HL-60 (cell line): ENCODE measurements around the gene PCDH15.

Experiments
- CTCF ChIP-seq: IDR thresholded peaks from one replicate; pipeline ENCODE4 v1.5.1; 2011; ENCODE audit warnings: low read length, control low read depth, inconsistent platforms; ENCODE audit not compliant: insufficient read depth
- GABPA ChIP-seq: IDR thresholded peaks from 2 replicates; pipeline ENCODE4 v1.6.1; 2012; ENCODE audit warnings: low read depth
- POLR2AphosphoS5 ChIP-seq: IDR thresholded peaks from 2 replicates; pipeline ENCODE4 v1.6.1; 2012; ENCODE audit warnings: low read depth
- REST ChIP-seq: IDR thresholded peaks from 2 replicates; pipeline ENCODE4 v1.6.1; 2012; ENCODE audit warnings: low read depth; ENCODE audit not compliant: insufficient replicate concordance
- SPI1 ChIP-seq: IDR thresholded peaks from 2 replicates; pipeline ENCODE4 v1.6.1; 2012; ENCODE audit warnings: low read depth, mild to moderate bottlenecking, borderline replicate concordance

GRCh38 chr10:53841483-53842145 is 959.4 kb downstream of the PCDH15 start:
- TF ChIP-seq SPI1: no peak
- TF ChIP-seq CTCF: no peak
- TF ChIP-seq POLR2AphosphoS5: no peak
- no peak for TF ChIP-seq REST
- no peak for TF ChIP-seq GABPA
